Prostate gland (tissue), 2 donors: ENCODE data around the gene TMED9. TPM values are rescaled to one million over a fixed set of nuclear protein-coding genes. Genes with fewer than 3 reads are reported as not detected.

ENCODE experiments used
- DNase-seq: peaks from one replicate; pipeline ENCODE4 v3.0.0-alpha.2; 2019; ENCODE audit warnings: low spot score
- H3K27ac ChIP-seq, 2 donors: fragments of 200-600 bp; sonication (generic); 2 replicates each; pipeline ENCODE4 v1.5.1; 2017 to 2019
- H3K27me3 ChIP-seq: fragments of 200-600 bp; sonication (generic); replicated peaks from 2 replicates; pipeline ENCODE4 v1.5.1; 2019; ENCODE audit not compliant: insufficient read depth
- H3K36me3 ChIP-seq, 2 donors: fragments of 200-600 bp; sonication (generic); 1 replicate in 1 of 2; 2 replicates in 1 of 2; pipeline versions ENCODE4 v1.5.1 to v1.8.1; 2017 to 2019
- H3K4me1 ChIP-seq: fragments of 200-600 bp; sonication (generic); replicated peaks from 2 replicates; pipeline ENCODE4 v1.5.1; 2019
- H3K4me3 ChIP-seq, 2 donors: fragments of 200-600 bp; sonication (generic); 2 replicates each; pipeline ENCODE4 v1.5.1; 2017 to 2019
- H3K9me3 ChIP-seq: fragments of 200-600 bp; sonication (generic); 2 replicates; pipeline ENCODE4 v1.5.1; 2017
- POLR2A ChIP-seq: fragments of 450-650 bp; IDR thresholded peaks from one replicate; pipeline ENCODE4 v1.6.1; 2016; ENCODE audit warnings: antibody characterized with exemption, mild to moderate bottlenecking
- POLR2AphosphoS5 ChIP-seq: sonication (generic); formaldehyde crosslinking; IDR thresholded peaks from one replicate; pipeline ENCODE4 v1.6.1; 2017; ENCODE audit warnings: antibody characterized with exemption
- WGBS: methylation state at CpG from one replicate; pipeline ENCODE4 v1.1.5; 2018; 5-methylcytosine and 5-hydroxymethylcytosine counted together
- intact Hi-C: fragments of 100-400 bp; cut with DNase I; formaldehyde crosslinking; loops from one replicate; pipeline ENCODE4 v1.14.2; 2022
- total RNA-seq, 2 donors: library from RNA; depleted of rRNA; stranded (reverse); fragments of >200 nt; gene quantifications; one replicate each; pipeline ENCODE4 v1.1.0, GENCODE V29; 2016
- TF ChIP-seq, protein P1 (sequence below), 4 experiments: fragments of 200-600 bp in 2 of 4; fragments of 450-650 bp in 2 of 4; sonication (generic) in 2 of 4; IDR thresholded peaks; 1 replicate in 3 of 4; 2 replicates in 1 of 4; pipeline ENCODE4 v1.5.1; 2016 to 2019; ENCODE audit warnings: antibody characterized with exemption in 4 of 4, mild to moderate bottlenecking in 2 of 4, moderate library complexity in 2 of 4

TMED9 gene
- total RNA-seq, 2 donors from 2014 or later, result 136 to 176 TPM

DNA sequence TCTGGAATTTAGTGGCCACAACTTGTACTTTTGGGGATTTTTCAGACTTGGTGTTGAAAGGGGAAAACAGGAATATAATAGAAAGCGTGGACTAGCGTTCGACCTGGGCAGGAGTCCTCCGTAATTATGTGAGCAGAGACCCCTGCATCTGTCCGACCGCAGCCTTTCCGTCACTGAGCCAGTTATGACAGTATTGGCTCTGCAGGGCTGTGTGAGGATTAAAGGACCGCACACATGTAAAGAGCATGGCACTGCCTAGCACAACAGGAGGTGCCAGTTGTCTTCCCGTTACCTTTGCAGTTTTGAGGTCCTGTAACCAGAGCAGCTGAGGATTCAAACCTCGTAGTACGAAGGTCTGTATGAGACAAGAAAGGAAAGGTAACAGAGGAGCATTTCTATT, 9.1 kb downstream of the TMED9 start:
- H3K27me3 ChIP-seq, result no peaks in the 10 kb centered on the region
- H3K4me3 ChIP-seq, result peak overlapping the region in 1 of 2 donors; percentile 57
- peaks cover 2% of the 10 kb centered on the region for H3K4me1 ChIP-seq
- H3K9me3 ChIP-seq, result no peaks in the 10 kb centered on the region
- DNase-seq, result no peak
- 93% methylated on average over 11 of the region's 11 CpGs for WGBS
- intact Hi-C loops, result loop anchor here (10.0 kb wide), 2 partner anchors 464 to 554 kb away; partner anchors contain the start of gene NHP2
- no peak overlapping the region for H3K27ac ChIP-seq
- TF ChIP-seq POLR2A, result no peak
- TF ChIP-seq POLR2AphosphoS5, result no peak
- TF ChIP-seq, protein P1, sequence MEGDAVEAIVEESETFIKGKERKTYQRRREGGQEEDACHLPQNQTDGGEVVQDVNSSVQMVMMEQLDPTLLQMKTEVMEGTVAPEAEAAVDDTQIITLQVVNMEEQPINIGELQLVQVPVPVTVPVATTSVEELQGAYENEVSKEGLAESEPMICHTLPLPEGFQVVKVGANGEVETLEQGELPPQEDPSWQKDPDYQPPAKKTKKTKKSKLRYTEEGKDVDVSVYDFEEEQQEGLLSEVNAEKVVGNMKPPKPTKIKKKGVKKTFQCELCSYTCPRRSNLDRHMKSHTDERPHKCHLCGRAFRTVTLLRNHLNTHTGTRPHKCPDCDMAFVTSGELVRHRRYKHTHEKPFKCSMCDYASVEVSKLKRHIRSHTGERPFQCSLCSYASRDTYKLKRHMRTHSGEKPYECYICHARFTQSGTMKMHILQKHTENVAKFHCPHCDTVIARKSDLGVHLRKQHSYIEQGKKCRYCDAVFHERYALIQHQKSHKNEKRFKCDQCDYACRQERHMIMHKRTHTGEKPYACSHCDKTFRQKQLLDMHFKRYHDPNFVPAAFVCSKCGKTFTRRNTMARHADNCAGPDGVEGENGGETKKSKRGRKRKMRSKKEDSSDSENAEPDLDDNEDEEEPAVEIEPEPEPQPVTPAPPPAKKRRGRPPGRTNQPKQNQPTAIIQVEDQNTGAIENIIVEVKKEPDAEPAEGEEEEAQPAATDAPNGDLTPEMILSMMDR (IDR thresholded peaks at IDR 0.05), result no peak
- peaks cover 0 to 5% of the 10 kb centered on the region in 2 donors for H3K36me3 ChIP-seq

DNA sequence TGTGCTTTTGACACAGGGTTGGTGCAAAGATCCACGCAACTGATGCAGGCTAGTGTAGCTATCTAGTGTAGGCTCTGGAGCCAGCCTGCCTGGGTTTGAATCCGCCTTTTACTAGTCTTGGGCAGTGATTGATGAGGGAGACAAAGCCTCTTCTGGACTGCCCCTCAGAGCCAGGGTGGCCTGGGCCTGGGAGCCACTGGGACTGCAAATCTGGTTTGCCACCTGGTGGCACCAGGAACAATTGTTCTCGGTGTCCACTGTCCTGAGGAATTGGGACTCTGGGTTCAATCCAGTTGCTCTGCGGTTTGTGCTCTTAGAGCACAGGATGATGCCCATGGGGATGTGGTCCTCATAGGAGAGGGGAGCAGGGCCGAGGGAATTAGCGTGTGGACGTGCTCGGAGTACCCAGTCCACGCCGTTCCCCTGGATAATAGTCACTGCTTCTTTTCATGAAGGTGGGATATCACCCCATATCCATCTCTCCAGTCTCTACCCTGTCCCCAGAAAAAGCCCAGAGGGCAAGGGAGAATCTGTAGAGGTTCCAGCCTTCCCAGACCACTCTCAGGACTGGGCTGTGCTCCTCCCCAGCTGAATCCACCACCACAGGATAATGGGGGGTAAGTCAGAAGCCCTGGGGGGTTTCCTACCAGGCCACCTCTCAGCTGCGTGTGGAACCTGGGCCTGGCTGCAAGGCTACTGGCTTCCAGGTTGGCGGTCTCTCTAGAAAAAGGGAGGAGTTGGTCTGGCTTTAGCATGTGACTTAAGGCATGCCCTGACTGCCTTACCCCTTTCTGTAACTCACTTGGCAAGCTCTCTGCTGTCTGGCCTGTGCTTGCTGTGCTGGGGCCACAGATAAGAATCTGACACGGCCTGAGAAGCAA, 9.8 kb downstream of the TMED9 start:
- Histone ChIP-seq H3K4me1 (peaks cover 2% of the 10 kb centered on the region), H3K27me3 (no peaks in the 10 kb centered on the region), H3K9me3 (no peaks in the 10 kb centered on the region), H3K36me3 (no peaks in the 10 kb centered on the region), H3K27ac (no peak overlapping the region), H3K4me3 (no peak overlapping the region)
- peak; percentile 66 for TF ChIP-seq POLR2A
- TF ChIP-seq, protein P1 (IDR thresholded peaks at IDR 0.05), result no peak
- peak; percentile 31 for TF ChIP-seq POLR2AphosphoS5
- no peak for DNase-seq
- WGBS, result 78% methylated on average over 13 of the region's 13 CpGs
- intact Hi-C loops, result loop anchor here (10.0 kb wide), 2 partner anchors 463 to 553 kb away; partner anchors contain the start of gene NHP2

DNA sequence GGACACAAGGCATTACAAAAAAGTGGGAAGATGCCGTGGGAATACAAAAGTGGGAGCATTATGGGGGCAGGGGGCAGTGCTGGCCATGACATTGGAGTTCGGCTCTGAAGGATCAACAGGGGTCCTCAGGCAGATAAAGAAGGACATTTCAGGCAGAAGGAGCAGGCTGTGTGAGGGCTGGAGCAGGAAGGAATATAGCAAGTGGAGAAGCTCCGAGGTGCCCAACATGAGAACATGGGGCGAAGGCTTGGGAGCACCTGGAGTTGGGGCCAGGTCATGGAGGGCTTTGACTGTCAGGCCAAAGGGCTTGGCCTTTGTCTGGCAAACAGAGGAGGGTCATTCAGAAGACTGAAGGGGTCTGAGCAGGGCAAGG, 10.4 kb downstream of the TMED9 start:
- H3K27me3 ChIP-seq, result no peaks in the 10 kb centered on the region
- H3K4me1 ChIP-seq, result peaks cover 2% of the 10 kb centered on the region
- H3K27ac ChIP-seq, result no peak overlapping the region
- H3K36me3 ChIP-seq, result no peaks in the 10 kb centered on the region
- 82% methylated on average over 4 of the region's 4 CpGs for WGBS
- no peak for DNase-seq
- intact Hi-C loops, result loop anchor here (10.0 kb wide), 2 partner anchors 462 to 552 kb away; partner anchors contain the start of gene NHP2
- no peaks in the 10 kb centered on the region for H3K9me3 ChIP-seq
- H3K4me3 ChIP-seq, result no peak overlapping the region
- TF ChIP-seq, protein P1 (IDR thresholded peaks at IDR 0.05), result no peak
- TF ChIP-seq POLR2A, result no peak
- no peak for TF ChIP-seq POLR2AphosphoS5

DNA sequence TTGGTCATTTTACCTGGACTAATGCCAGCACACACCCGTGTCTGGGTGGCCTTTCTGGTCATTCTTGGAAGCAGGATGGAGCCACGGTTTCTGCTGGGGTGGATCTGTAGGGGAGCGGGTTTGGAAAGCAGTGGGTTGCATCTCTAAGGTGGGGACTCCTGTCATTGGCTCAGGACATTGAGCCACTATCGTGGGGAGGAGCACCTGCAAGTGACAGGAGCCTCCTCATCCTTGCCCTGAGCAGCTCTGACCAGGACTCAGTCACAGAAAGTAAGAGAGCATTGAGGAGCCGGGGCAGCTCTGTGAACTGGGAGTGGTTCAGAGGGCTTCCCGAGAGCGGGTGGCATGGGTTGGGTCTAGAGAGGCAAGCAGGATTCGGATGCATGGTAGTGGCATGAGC, 11.6 kb downstream of the TMED9 start:
- no peak for DNase-seq
- no peak for TF ChIP-seq POLR2AphosphoS5
- TF ChIP-seq POLR2A, result no peak
- TF ChIP-seq, protein P1 (IDR thresholded peaks at IDR 0.05), result no peak
- Histone ChIP-seq H3K9me3 (no peaks in the 10 kb centered on the region), H3K27ac (no peak overlapping the region), H3K4me3 (no peak overlapping the region), H3K27me3 (no peaks in the 10 kb centered on the region), H3K36me3 (no peaks in the 10 kb centered on the region), H3K4me1 (peaks cover 2% of the 10 kb centered on the region)
- 83% methylated on average over 8 of the region's 8 CpGs for WGBS
- intact Hi-C loops, result loop anchor here (10.0 kb wide), 2 partner anchors 461 to 551 kb away; partner anchors contain the start of gene NHP2
